Fibroblast of skin of scalp (primary cell): Measurements from ENCODE around the gene CD96. TPM values are rescaled to one million over a fixed set of nuclear protein-coding genes. Genes with fewer than 3 reads are reported as not detected.
"Not testable (repeated sequence)": the region's sequence is repeated elsewhere in the genome, so short reads cannot be mapped to it uniquely, and the experiment has no call there.

Experiments used
- DNase-seq: peaks from one replicate; pipeline ENCODE4 v3.0.0-alpha.2; 2013
- polyA plus RNA-seq, 2 experiments: library from polyadenylated mRNA; unstranded; fragments of 120-200 nt; gene quantifications; one replicate each; pipeline ENCODE4 v1.2.1, GENCODE V29; 2013; ENCODE audit not compliant: insufficient read length in 2 of 2

The CD96 gene, protein sequence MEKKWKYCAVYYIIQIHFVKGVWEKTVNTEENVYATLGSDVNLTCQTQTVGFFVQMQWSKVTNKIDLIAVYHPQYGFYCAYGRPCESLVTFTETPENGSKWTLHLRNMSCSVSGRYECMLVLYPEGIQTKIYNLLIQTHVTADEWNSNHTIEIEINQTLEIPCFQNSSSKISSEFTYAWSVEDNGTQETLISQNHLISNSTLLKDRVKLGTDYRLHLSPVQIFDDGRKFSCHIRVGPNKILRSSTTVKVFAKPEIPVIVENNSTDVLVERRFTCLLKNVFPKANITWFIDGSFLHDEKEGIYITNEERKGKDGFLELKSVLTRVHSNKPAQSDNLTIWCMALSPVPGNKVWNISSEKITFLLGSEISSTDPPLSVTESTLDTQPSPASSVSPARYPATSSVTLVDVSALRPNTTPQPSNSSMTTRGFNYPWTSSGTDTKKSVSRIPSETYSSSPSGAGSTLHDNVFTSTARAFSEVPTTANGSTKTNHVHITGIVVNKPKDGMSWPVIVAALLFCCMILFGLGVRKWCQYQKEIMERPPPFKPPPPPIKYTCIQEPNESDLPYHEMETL
- polyA plus RNA-seq (2013, experiment 1 of 2; ENCODE audit: insufficient read length) = 0.13 TPM
- polyA plus RNA-seq (2013, experiment 2 of 2; ENCODE audit: insufficient read length) = 0.30 TPM

DNA sequence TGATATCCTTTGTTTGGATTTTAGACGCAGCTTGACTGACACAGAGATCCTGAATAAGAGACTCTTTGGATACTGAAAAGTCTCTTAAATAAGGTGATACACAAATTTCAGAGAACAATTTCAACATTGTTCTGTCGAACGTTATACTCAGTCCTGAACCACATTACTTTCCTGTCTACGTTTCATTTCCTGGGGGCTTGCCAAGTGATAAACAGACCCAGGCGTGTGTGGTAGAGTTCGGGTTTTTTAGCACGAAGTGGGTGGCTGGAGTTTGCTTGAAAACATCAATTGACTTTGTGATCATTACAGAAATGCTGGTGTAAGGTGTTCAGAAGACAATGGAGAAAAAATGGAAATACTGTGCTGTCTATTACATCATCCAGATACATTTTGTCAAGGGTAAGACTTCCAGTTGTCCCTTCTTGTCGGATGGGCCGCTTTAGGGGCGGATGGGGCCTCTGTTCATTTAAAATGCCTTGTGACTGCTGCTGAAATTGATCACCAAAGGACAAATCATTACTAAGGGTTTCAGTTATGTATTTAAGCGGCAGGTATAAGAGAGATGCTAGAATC lies at the start of gene CD96:
CD96 (plus strand) TSS at position 287 of the 573 bp plus-strand sequence; CDS start at position 339, 52 bp downstream.
- peak; percentile 25 for DNase-seq

DNA sequence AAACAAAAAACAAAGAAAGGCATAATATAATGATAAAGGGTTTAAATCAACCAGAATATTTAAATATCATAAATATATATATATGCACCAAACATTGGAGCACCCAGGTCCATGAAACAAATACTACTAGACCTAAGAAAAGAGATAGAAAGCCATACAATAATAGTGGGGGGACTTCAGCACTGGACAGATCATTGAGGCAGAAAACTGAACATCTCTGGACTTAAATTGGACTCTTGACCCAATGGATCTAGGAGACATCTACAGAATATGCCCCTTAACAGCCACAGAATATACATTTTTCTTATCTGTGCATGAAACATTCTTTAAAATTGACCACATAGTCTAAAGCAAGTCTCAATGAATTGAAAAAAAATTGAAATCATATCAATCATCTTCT lies 48.7 kb upstream of the CD96 start:
- DNase-seq = no peak

DNA sequence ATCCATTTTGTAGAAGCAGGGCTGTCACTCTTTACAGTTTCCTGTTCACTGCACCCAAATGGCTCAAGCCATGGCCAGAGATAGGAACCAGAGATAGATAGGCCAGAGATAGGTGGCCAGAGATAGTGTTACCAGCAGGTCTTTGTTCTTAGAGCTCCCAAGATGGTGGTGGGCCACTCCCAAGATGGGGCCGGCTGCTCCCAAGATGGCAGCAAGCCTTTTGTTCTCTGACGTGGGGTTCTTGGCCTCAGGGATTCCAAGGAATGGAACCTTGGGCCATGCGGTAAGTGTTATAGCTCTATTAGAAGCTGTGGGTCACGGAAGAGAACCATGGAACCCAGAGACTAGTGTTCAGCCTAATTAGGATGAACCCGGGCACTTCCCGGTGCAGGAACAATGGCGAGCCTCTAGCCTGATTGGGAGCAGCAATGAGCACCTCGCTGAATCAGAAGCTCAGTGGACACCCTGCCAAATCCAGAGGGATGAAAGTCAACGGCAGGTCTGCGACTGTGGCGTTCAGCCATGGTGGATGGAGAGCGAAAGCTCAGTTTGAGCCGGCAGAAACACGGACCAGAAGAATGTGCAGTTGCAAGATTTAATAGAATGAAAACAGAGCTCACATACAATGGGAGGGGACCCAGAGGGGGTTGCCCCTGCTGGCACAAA lies 45.0 kb upstream of the CD96 start:
- no peak for DNase-seq

DNA sequence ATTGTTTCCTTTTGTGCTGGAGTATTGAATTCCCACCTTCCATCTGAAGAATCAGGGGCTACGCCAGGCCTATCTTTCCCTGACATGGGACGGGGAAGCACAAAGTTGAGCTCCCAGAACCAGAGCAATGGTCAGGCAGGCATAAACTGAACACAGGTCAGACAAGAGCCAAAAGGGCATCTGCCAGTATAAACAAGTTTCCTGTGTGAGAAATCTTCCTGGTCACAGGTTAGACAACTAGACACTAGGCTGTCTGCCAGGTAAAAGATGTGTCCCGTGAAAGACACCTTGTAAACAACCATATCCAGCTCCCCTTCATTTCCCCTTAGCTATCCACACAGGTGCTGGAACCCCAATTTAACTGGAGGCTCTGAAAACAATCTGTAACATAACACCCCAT lies 44.0 kb upstream of the CD96 start:
- no peak for DNase-seq

DNA sequence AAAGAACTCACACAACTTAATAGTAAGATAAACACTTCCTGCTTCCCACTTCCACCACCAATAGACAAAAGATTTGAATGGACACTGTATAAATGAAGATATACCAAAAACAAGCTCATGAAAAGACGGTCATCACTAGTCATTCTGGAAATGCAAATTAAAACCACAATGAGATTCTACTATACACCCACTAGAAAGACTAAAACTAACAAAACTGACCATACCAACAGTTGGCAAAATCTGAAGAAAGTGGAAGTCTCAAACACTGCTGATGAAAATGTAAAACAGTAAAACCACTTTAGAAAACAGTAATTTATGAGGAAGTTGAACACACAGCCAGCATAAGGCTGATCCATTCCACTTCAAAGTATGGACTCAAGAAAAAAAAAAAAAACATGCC lies 35.6 kb upstream of the CD96 start:
- DNase-seq = no peak

DNA sequence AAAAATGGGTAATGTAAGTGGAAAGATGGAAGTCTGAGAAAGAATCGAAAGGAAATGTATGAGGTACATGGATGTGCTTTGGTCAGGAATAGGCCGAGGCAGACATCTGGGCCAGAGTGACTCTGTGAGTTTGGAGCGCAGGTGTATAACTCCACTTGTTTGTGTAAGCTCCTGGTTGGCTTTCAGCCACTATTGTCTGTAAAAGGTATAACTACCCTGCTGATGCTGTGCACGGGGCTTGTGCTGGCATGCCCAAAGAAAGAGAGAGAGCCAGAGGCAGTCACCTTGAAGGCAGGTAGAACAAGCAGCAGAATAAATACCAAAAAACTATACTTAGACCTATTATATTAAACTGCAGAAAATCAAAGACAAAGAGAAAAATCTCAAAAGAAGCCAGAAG lies 32.7 kb upstream of the CD96 start:
- DNase-seq = no peak

DNA sequence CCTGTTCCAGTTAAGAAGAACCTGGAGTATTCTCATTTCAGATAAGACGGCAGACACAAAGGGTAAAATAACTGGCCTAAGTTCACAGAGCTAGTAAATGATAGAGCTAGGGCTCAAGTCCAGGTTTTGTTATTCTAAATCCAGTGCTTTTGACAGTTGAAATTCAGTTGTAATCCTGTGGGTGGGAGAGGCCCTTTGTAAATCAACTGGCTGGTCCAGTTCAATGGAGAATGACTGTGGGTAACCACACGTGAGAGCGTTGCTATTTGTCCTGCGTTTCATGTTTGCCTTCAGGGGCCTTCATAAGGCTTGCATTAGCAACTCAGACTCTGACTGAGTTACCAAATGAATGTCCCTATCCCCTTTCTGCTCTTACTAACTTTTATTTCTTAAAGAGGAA lies 24.2 kb upstream of the CD96 start:
- DNase-seq = no peak

DNA sequence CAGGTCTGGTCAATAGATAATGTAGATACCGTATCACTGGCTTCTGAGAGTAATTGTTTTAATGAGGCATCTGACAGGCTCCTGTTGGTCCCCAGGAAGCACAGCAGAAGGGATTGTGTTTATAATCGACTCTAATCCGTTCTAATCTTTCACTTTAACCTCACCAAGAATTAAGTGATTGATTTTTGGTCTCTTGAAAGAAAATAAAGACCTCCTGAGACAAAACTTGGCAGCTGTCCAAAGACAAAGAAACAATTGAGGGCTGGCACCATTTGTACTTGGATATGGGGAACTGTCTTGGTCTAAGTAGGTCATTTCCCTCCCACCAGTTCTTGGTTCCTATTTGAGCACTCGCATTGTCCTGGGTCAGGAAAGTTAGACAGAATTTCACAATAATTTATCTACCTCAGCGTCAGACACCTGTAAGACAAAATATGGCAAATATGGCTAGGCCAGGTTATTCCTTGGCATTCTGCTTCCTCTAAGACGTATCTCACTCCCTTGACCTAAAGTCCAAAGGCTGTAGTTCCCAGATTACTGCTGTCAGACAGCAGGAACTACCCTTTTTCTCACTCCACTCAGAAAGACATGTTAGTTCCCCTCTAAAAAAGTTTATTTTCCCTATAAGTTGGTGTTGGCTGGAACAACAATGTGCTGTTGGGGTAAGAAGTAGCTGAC lies 22.7 kb upstream of the CD96 start:
- DNase-seq = no peak

DNA sequence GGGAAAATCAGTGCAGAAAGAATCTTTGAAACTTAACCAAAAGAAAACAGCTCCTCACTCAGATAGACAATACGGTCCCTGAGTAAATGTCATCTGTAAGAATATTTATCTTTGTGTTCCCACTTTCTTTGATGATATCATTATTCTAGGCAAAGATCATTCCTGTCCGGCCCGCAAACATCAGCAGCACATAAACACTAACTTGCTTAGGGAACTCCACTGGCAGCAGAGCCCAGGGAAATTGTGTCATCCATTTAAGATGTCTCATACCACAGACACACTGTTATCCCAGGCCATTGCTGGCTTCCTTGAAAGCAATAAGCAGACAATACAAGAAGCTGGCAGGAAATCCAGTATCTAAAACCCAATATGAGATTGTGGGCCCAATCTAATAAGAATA lies 20.1 kb upstream of the CD96 start:
- DNase-seq = peak; percentile 28

DNA sequence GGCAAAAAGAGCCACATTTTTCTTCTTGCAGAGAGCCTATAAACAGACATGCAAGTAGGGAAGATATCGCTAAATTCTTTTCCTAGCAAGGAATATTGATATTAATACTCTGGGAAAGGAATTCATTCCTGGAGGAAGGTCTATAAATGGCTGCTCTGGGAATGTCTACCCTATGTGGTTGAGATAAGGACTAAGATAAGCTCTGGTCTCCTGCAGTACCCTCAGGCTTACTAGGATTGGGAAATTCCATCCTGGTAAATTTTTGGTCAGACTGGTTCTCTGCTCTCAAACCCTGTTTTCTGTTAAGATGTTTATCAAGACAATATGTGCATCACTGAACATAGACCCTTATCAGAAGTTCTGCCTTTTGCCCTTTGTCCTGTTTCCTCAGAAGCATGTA lies 17.5 kb upstream of the CD96 start:
- not testable (repeated sequence) for DNase-seq

DNA sequence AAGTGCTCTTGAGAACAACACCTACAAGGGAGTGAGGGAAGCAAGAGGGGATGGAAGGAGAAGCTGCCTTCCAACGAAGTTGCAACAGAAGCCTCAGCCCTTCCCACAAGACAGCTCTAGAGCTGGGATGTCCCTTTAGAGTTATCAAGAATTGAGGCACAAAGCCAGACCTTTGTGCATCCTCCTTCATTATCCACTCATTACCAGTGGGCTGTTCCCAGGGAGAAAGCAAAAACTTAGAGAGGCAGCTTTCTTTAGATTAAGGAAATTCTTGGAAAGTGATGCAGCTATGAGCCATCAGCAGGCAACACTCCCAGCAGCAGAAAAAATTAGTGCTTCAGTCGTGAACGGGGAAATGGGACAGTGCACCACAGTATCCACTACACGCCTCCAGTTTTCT lies 10.6 kb upstream of the CD96 start:
- peak; percentile 60 for DNase-seq

DNA sequence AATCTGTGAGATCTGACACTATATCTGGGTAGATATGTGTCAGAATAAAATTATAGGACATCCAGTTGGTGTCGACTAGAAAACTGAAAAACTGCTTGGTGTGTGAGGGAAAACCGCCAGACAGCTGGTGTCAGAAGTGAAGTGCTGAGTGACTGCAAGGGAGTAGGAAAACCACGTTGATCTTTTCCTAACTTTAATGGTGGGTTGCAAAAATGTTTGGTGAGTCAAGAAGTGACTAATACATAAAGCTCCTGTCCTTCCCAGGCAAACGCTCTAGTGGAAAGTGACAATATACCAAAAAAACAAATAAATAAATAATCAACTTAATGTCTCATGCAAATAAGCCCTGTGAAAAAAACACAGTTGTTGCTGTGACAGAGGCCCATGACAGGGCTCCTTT lies 7.3 kb upstream of the CD96 start:
- DNase-seq = peak; percentile 57

DNA sequence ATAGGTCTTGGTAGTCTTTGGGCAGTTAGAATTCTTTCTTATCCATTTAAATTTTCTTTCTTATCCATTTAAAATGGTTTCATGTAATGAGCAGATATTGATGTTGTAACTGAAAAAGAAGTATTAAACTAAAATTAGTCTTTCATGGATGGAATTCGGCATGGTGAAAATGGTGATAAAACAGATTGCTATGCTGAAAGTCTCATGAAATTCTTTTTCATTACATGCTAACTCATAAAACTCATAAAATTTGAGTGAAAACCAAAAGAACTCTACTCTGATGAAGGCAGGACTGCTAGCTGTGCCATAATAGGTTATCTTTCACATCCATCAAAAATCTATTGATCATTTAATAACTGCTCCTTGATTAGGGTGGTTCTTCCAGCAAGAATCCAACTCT lies 3.9 kb upstream of the CD96 start:
- DNase-seq = no peak

DNA sequence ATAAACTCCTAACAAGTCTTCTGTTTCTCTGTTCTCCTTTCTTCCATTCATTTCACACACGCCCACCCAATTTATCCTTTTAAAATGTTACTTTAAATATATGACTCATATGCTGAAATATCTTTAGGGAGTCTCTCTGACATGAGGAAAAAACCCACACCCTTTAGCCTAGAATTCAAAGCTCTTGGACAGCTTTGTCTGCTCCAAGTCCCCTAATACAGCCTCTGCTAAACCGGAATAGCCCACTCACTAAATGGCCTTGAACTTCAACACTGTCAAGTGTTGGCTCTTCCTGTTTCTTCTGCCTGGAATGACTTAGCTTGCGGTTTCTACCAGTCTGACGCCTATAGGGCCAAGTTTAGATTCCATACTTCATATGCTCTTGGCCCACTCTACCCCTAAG lies 3.3 kb upstream of the CD96 start:
- DNase-seq = peak; percentile 62

DNA sequence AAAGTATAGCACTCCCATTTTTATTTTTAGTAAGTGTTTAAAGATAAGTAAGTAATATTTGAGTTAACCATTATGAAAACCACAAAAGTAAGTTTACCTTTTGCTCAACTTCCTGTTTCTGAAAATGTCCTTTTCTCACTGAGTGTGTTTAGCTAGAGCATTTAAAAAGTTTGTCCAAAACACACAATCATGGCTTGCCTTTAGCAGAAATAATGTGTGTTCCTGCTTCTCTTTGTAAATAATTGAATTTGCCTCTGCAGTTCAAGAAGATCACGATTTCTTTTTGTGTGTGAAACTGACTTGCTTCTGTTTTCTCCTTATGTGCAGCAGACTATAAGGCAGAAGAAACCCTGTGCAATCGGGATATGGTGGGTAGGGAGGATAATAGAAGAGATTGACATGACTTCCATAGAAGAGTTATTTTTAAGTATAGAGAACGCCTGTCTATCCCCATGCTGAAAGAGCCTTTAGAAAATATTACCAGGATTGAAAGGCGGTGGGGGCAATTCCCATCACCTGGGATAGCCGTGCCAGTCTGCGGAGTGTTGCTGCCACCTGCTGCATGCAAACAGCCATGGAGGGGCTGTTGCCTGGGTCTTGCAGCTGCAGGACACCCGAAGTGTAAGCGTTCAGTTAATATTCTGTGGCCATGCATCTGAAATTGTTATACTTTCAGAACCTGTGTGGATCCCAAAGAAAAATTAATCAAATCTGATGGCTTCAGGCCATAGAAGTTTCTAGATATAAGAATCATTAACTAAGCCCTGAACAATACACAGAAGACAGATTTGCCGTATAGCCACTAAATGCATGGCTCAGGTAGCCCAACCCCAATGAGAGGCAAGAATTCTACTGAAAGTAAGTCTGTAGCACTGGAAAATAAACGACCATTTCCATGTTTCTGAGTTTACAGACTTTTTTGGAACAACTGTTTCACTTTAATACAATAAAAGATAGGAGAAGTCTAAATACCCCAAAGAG lies 2.4 kb upstream of the CD96 start:
- DNase-seq = peak; percentile 58

DNA sequence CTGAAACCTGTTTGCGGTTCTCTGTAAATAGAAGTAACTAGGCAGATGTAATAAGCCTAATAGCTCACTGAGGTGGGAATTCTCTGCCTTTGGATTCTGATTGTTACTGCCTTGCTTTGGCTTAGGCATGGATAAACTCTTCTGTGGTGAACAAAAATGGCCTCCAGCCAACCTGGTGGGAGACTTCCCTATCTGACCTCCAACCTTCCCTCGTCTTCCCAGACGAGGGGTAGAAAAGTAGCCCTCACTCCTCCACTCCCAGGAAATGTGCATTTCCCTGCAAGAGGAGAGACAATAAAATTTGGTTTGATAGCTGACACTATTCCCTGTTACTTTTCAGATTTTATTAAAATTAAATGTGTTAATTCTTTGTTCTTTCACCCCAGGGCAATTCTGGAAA lies 606 bp upstream of the CD96 start:
- no peak for DNase-seq

DNA sequence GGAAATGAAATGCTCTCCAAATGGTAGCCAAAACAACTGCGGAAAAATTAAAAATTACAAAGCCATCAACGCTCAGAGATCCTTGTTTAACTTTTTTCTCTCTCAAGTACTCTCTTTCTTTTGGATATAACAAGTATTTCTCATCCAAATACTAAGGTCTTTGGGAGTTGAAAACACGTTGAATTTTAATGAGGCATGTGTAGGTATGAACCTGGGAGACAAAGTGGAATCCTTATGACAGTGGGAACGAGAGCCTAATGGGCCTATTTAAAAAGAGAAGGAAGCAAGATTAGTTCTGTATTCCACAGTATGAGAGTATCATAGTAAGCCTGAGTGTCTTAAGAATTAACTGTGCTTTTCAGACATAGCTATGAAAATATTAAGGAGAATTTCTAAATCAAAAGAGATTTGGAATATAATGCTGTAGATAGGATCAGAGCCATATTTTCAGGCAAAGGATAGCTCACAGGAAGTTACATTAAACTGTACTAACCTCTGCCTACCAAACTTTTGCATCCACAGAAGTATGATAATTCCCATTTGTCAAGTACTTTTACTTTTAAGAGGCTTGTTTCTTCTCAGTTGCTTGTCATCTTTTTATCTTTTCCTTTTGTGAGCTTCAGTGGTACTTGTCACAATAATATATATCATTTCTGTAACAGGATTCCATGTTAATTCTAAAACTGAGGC lies 759 bp downstream of the CD96 start:
- DNase-seq = no peak

DNA sequence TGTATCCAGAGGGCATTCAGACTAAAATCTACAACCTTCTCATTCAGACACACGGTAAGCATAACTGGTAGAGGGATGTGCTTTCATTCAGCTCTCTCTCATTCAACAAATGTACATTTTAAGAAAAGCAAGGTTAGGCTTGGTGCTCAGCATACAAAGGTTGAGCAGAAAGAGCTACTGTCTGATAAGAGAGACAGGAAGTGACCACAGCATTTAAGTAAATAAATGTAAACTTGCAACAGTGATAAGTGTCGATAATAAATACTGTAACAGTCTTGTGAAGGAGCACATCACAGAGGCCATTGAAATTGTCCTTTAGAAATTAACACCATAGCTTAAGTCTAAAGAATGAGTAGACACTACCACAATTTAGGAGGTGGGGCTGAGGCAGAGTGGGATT lies 3.4 kb downstream of the CD96 start:
- DNase-seq = no peak

DNA sequence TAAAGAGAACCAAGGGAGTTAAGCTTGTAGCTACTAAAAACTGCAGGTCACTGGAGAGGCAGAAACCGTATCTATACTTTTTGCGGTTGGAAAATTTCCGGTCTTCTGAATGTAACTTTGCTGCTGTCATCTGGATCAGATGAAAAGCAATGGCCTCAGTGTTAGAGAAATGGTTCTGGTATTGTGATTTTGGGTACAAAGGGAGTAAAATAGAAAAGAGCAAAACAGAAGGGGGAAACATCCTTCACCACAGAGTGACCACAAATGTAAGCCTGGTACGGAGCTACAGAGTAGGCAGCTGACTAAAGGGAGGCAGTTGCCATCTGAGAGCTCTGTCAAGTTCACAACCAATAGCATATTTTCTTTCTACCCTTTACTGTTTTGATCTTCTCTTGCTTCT lies 5.6 kb downstream of the CD96 start:
- no peak for DNase-seq

DNA sequence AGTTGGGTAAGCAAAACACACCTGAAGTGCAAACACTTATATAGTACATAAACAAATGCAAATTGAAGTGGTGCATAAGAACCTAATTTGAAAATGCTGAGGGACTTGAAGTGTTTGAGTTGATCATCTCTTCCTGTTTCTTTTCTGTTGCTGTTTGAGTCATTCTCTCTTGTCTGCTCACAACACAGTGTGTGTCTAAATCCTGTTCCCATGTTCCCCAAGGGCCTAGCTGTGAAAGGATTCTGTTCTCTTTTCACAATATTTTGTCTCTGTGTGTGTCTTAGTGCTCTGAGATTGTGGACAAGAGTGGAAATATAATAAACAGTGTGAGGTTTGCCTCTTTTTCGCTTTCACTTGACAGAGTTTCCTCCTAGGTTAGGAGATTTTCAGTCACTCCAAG lies 6.1 kb downstream of the CD96 start:
- no peak for DNase-seq

DNA sequence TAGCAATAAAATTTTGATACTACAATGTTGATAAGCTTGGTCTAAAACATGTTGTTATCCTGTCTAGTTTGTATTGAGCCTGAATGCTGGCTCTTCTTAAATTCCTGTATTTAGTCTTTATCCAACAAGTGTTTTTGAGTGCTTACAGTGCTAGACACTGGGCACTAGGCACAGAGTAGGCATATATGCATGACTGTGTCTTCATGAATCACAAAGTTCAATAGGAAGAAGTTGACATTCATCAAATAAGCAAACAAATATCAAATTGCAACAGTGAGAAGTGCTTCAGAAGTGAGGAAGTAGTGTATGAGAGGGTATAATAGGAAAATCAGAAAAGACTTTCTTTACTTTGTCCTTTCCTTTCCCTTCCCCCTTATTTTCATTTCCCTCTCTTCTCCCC lies 6.8 kb downstream of the CD96 start:
- no peak for DNase-seq
